GM12892 (cell line): Measurements from ENCODE around the gene DUSP5.

Source experiments
- POLR2A ChIP-seq: IDR thresholded peaks from 2 replicates; pipeline ENCODE4 v1.6.1; 2011; ENCODE audit warnings: low read depth, low read length, control low read depth
- POLR2AphosphoS5 ChIP-seq: IDR thresholded peaks from 2 replicates; pipeline ENCODE4 v1.6.1; 2011; ENCODE audit warnings: low read depth, low read length, control low read depth

- no peak for TF ChIP-seq POLR2AphosphoS5
- no peak for TF ChIP-seq POLR2A
Measured at GRCh38 chr10:110505130-110505770, 7.5 kb downstream of the DUSP5 start.
